LHCN-M2 (cell line): ENCODE data around the gene SRC. TPM values are rescaled to one million over a fixed set of nuclear protein-coding genes. Genes with fewer than 3 reads are reported as not detected.

Experiments
- DNase-seq: peaks from one replicate; pipeline ENCODE4 v3.0.0-alpha.2; 2012; ENCODE audit warnings: low read depth
- total RNA-seq: library from RNA; depleted of rRNA; stranded (reverse); fragments of >200 nt; gene quantifications from 2 replicates; pipeline ENCODE4 v1.2.3, GENCODE V29; 2014

Gene SRC
- total RNA-seq, 1 experiment from 2014 or later: 7.5 TPM

- DNase-seq: no peak
These were observed 48.8 kb downstream of the SRC start for GRCh38 chr20:37394543-37395409.

DNA sequence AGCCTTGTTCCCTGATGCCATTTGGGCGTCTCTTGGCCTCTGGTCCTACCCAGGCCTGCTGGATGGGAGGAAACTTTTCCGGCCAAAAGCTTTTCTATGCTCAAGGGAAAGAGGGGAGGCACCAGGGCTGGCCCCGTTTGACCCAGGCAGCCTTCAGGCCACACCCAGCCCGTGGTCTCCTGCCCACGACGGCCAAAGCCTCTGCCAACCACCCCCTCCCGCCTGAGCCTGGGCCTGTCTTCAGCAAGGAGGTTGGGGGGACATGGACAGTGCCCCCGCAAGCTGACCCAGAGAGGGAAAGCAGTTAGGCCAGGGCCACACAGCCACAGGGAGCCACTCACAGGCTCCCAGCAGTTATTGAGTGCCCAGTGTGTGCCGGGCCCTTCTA lies 49.5 kb downstream of the SRC start:
- no peak for DNase-seq

GRCh38 chr20:37395921-37396415 lies 50.0 kb downstream of the SRC start:
- no peak for DNase-seq

DNA sequence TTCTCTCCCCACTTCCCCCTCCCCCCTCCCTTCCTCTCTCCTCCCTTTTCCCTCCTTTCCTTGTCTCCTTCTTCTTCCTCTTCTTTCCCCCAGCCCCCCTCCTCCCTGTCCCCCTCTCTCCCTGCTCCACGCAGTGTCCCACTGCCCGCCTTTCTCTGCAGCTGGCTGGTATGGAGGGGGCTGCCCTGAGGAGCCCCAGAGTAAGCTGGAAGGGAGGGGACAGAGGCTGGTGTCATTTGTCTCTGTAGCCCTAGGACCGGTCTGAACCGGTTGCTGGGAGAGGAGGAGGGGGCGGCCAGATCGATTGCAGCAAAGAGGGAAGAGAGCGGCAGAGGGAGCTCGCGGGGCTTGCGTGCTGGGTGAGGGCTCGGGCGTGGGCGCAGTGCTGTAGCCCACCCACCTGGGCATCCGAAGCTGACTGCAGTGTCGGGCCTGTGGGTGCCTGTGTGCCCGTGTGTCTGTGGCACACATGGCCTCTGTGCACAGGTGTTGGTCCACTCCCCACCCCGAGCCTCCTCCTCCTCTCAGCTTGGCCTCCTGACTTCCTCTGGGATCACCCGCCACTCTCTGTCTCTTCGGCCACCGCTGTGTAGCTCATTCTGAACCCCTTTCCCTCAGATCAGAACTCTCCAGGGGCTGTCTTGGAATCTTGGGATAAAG lies 50.6 kb downstream of the SRC start:
- DNase-seq: no peak

GRCh38 chr20:37397076-37397953 lies 51.4 kb downstream of the SRC start:
- no peak for DNase-seq

DNA sequence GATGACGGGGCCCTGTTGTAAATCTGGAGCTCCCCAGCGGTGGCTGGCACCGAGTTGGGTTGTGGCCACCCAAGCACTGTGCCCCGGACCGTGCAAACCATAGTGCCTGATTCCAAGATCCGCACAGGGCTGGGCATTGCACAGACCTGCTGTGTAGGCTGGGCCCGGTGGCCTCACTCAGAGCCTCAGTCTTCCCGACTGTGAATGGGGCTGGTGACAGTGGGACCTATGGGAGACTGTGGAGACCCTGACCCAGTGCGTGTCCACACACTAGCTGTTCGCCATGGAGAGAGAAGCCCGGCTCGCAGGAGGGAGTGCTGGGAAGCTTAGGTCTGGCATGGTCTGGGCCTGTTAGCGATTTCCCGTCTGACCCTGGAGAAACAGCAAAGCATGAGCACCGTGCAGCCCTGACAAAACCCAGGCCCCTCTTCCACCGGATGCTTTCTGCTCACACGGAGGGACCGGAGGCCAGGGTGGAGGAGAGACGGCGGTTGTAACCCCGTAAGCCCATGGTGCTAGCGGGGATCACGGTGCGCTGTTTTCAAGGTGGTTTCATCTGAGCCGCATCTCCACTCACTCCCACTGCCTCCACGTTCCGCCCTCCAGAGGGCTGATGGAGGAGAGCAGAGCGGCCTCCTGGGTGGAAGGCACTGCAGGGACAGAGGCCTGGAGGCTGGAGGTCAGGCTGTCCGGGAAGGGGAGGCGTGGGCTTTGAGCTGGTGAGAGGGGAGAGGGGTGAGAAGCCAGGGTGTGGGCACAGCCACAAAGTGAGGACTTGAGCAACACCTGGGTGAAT lies 52.2 kb downstream of the SRC start:
- DNase-seq: no peak

DNA sequence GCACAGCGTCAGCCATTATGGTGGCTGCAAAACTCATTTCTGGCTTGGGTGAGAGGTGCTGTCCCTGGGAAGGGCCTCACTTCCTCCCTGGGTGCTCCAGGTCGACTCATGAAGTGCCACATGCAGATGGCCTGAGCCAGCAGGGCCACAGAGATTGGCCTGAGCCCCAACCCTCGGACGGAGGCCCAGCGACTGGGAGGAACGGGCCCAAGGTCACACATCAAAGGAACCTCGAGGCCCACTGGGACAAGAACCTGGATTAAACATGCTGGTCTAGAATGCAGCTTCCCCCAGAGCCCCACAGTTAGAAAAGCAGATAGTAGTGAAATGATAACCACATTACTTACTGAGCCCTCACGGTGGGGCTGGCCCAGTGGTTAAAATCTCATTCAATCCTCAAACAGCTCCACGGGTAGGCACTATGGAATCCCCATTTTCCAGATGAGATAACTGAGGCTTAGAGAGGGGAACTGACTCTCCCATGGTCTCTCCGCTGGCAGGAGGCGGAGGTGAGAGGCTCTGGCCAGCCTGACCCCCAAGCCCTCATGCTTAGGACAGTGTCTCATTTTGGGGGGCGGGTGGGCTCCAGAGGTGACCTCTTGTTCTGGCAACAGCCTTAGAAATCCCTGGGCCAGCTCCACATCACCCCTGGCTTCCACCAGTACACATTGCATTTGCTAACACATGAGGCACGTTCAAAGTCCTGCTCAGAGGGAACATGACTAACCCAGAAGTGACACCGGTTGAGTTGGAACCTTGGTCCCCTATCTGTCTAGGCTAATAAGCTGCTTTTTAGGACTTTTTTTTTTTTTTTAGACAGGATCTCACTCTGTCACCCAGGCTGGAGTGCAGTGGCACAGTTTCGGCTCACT lies 53.0 kb downstream of the SRC start:
- DNase-seq: no peak

- DNase-seq: no peak
These were observed 55.5 kb downstream of the SRC start for GRCh38 chr20:37401282-37401929.

GRCh38 chr20:37401930-37402675 lies 56.2 kb downstream of the SRC start:
- no peak for DNase-seq

- DNase-seq: no peak
These were observed 57.4 kb downstream of the SRC start for GRCh38 chr20:37403107-37404033.

DNA sequence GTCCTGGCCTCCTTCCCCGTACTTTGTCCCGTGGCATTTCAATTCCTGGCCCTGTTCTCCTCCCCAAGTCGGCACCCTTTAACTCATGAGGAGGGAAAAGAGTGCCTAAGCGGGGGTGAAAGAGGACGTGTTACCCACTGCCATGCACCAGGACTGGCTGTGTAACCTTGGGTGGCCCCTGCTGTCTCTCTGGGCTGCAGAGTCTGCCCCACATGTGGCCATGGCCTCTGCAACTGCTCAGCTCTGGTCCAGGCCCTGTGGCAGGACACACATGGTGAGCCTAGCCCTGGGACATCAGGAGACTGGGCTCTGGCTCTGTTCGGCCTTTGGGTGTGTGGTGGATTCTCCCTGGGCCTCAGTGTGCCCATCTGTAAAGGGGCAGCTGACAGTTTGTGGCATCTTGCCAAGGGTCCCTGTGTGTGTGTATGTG lies 58.5 kb downstream of the SRC start:
- no peak for DNase-seq

DNA sequence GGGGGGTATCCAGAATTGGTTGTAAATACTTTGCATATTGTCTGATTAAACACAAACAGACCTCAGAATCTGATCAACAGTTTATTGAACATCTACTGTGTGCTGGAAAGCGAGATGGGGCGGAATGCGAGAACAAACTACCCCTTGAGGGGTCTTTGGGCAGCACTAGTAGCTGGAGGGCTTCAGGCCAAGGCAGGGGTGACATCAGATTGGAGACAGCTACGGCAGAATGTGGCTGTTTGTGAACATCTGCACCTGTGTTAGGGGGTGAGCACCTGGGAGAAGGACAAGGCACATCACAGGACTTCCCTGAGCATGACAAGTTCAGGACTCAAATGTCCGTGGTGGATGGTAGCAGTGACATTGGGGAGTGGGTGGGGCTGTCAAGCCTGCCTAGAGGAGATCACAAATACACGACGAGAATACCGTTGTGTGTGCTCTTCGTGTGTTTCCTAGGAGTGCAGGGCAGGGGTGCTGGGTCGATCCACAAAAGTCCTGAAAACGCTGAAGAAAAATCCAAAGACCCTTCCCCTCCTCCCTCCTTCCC lies 59.5 kb downstream of the SRC start:
- DNase-seq: no peak

GRCh38 chr20:37406010-37406998 lies 60.4 kb downstream of the SRC start:
- no peak for DNase-seq

GRCh38 chr20:37407019-37407566 lies 61.2 kb downstream of the SRC start:
- DNase-seq: no peak

- no peak for DNase-seq
These were observed 61.6 kb downstream of the SRC start for GRCh38 chr20:37407573-37408002.
